H9 (cell line): Measurements from ENCODE around the gene COMP. TPM values are rescaled to one million over a fixed set of nuclear protein-coding genes. Genes with fewer than 3 reads are reported as not detected.

Source experiments
- DNase-seq: peaks from one replicate; pipeline ENCODE4 v3.0.0-alpha.2; 2017
- H2AFZ ChIP-seq: one replicate; pipeline ENCODE4 v1.6.1; 2013; ENCODE audit warnings: mild to moderate bottlenecking, low read length, control low read depth, moderate library complexity
- H2AK5ac ChIP-seq: 2 replicates; pipeline ENCODE4 v1.6.1; 2013; ENCODE audit warnings: low read length, control low read depth, mixed read lengths; ENCODE audit not compliant: insufficient read length
- H2BK120ac ChIP-seq: one replicate; pipeline ENCODE4 v1.6.1; 2013; ENCODE audit warnings: low read depth, mild to moderate bottlenecking, low read length, control low read depth, inconsistent platforms; ENCODE audit not compliant: poor library complexity, severe bottlenecking
- H2BK12ac ChIP-seq: 2 replicates; pipeline ENCODE4 v1.6.1; 2013; ENCODE audit warnings: low read length, control low read depth, mixed read lengths, low read depth; ENCODE audit not compliant: insufficient read length
- H2BK15ac ChIP-seq: 2 replicates; pipeline ENCODE4 v1.6.1; 2013; ENCODE audit warnings: low read depth, low read length, control low read depth
- H2BK20ac ChIP-seq: one replicate; pipeline ENCODE4 v1.6.1; 2013; ENCODE audit warnings: low read depth, mild to moderate bottlenecking, low read length, control low read depth, inconsistent platforms; ENCODE audit not compliant: poor library complexity, severe bottlenecking
- H2BK5ac ChIP-seq: 2 replicates; pipeline ENCODE4 v1.6.1; 2013; ENCODE audit warnings: low read length, control low read depth, mixed read lengths; ENCODE audit not compliant: insufficient read length
- H3K14ac ChIP-seq: 2 replicates; pipeline ENCODE4 v1.6.1; 2013; ENCODE audit warnings: low read length, control low read depth; ENCODE audit not compliant: insufficient read depth
- H3K18ac ChIP-seq: 2 replicates; pipeline ENCODE4 v1.6.1; 2013; ENCODE audit warnings: low read depth, mild to moderate bottlenecking, mixed read lengths, low read length, control low read depth; ENCODE audit not compliant: insufficient read length
- H3K23ac ChIP-seq: 2 replicates; pipeline ENCODE4 v1.6.1; 2013; ENCODE audit warnings: low read length, control low read depth, mixed read lengths, low read depth; ENCODE audit not compliant: insufficient read length
- H3K23me2 ChIP-seq: 2 replicates; pipeline ENCODE4 v1.6.1; 2013; ENCODE audit warnings: low read depth, mild to moderate bottlenecking, mixed read lengths, low read length, control low read depth; ENCODE audit not compliant: insufficient read length, poor library complexity, severe bottlenecking
- H3K27ac ChIP-seq: 2 replicates; pipeline ENCODE4 v1.5.1; 2013; ENCODE audit warnings: low read length, control low read depth, mixed read lengths, low read depth; ENCODE audit not compliant: insufficient read length
- H3K27me3 ChIP-seq: 2 replicates; pipeline ENCODE4 v1.6.1; 2013; ENCODE audit warnings: low read length, control low read depth, inconsistent platforms; ENCODE audit not compliant: insufficient read depth
- H3K4ac ChIP-seq: 2 replicates; pipeline ENCODE4 v1.6.1; 2013; ENCODE audit warnings: low read depth, mild to moderate bottlenecking, control low read depth, inconsistent platforms, low read length, moderate library complexity
- H3K4me1 ChIP-seq: 2 replicates; pipeline ENCODE4 v1.6.1; 2013; ENCODE audit warnings: low read length, control low read depth, inconsistent platforms; ENCODE audit not compliant: insufficient read depth
- H3K4me2 ChIP-seq: 2 replicates; pipeline ENCODE4 v1.6.1; 2013; ENCODE audit warnings: low read length, control low read depth, mixed read lengths; ENCODE audit not compliant: insufficient read length, insufficient read depth
- H3K56ac ChIP-seq: 2 replicates; pipeline ENCODE4 v1.6.1; 2013; ENCODE audit warnings: low read depth, mild to moderate bottlenecking, mixed read lengths, low read length, control low read depth; ENCODE audit not compliant: insufficient read length
- H3K79me1 ChIP-seq: 2 replicates; pipeline ENCODE4 v1.6.1; 2013; ENCODE audit warnings: low read depth, mild to moderate bottlenecking, moderate library complexity, low read length, control low read depth, inconsistent platforms; ENCODE audit not compliant: insufficient read depth, poor library complexity, severe bottlenecking
- H3K79me2 ChIP-seq: 2 replicates; pipeline ENCODE4 v1.6.1; 2013; ENCODE audit warnings: low read length, control low read depth, inconsistent platforms; ENCODE audit not compliant: insufficient read depth
- H3K9ac ChIP-seq: 2 replicates; pipeline ENCODE4 v1.6.1; 2013; ENCODE audit warnings: low read length, control low read depth, mixed read lengths; ENCODE audit not compliant: insufficient read length; ENCODE audit errors: extremely low read depth
- H3K9me3 ChIP-seq: one replicate; pipeline ENCODE4 v1.6.1; 2013; ENCODE audit warnings: low read depth, low read length, inconsistent platforms; ENCODE audit not compliant: control insufficient read depth
- H3T11ph ChIP-seq: one replicate; pipeline ENCODE4 v1.6.1; 2013; ENCODE audit warnings: mild to moderate bottlenecking, low read length, control low read depth, inconsistent platforms
- H4K20me1 ChIP-seq: one replicate; pipeline ENCODE4 v1.6.1; 2013; ENCODE audit not compliant: control insufficient read depth, insufficient read length, insufficient read depth
- H4K5ac ChIP-seq: 2 replicates; pipeline ENCODE4 v1.6.1; 2013; ENCODE audit warnings: low read depth, mild to moderate bottlenecking, mixed read lengths, low read length, control low read depth; ENCODE audit not compliant: insufficient read length
- H4K8ac ChIP-seq: replicated peaks from 2 replicates; pipeline ENCODE4 v1.6.1; 2013; ENCODE audit warnings: low read length, control low read depth, mixed read lengths, low read depth; ENCODE audit not compliant: insufficient read length
- H4K91ac ChIP-seq: 2 replicates; pipeline ENCODE4 v1.6.1; 2013; ENCODE audit warnings: low read depth, mild to moderate bottlenecking, moderate library complexity, mixed read lengths, low read length, control low read depth; ENCODE audit not compliant: insufficient read length
- H3K27ac Mint-ChIP-seq, 3 experiments: 2 replicates in 2 of 3; 3 replicates in 1 of 3; pipeline ENCODE4 v1.8.0; 2020 to 2021; ENCODE audit warnings: mixed read lengths in 3 of 3, mild to moderate bottlenecking in 1 of 3, moderate library complexity in 1 of 3
- H3K27me3 Mint-ChIP-seq: 2 replicates; pipeline ENCODE4 v1.8.0; 2021; ENCODE audit warnings: low read depth, mild to moderate bottlenecking, moderate library complexity, mixed read lengths
- H3K36me3 Mint-ChIP-seq, 3 experiments: 2 replicates in 2 of 3; 3 replicates in 1 of 3; pipeline ENCODE4 v1.8.0; 2020 to 2021; ENCODE audit warnings: low read depth in 3 of 3, mixed read lengths in 3 of 3; ENCODE audit not compliant: insufficient read depth in 1 of 3
- H3K4me1 Mint-ChIP-seq, 2 experiments: 2 replicates each; pipeline ENCODE4 v1.8.0; 2020; ENCODE audit warnings: mixed read lengths in 2 of 2
- H3K4me3 Mint-ChIP-seq, 2 experiments: 2 replicates in 1 of 2; 3 replicates in 1 of 2; pipeline ENCODE4 v1.8.0; 2020 to 2021; ENCODE audit warnings: mild to moderate bottlenecking in 2 of 2, mixed read lengths in 2 of 2, moderate library complexity in 1 of 2
- H3K9me3 Mint-ChIP-seq, 2 experiments: 2 replicates in 1 of 2; 3 replicates in 1 of 2; pipeline ENCODE4 v1.8.0; 2020; ENCODE audit warnings: mild to moderate bottlenecking in 2 of 2, mixed read lengths in 2 of 2, moderate library complexity in 1 of 2
- CTCF ChIP-seq: fragments of 200-600 bp; sonication (generic); conservative IDR thresholded peaks from 3 replicates; pipeline ENCODE4 v1.8.0; 2021; ENCODE audit warnings: antibody characterized with exemption, mild to moderate bottlenecking
- WGBS: extraction: QIAGEN DNeasy Blood & Tissue Kit; methylation state at CpG from one replicate; pipeline ENCODE4 v1.1.7; 2013; ENCODE audit warnings: missing lambda C conversion rate, low lambda C conversion rate, mixed read lengths; ENCODE audit not compliant: insufficient read length; ENCODE audit errors: extremely low coverage; 5-methylcytosine and 5-hydroxymethylcytosine counted together
- total RNA-seq: library from RNA; stranded (reverse); gene quantifications from 2 replicates; pipeline ENCODE4 v1.2.1, GENCODE V29; 2021

COMP gene
- total RNA-seq, 1 experiment from 2014 or later: 0.15 TPM

GRCh38 chr19:18772620-18773587 is 18.2 kb downstream of the COMP start:
- Histone ChIP-seq H4K8ac (no peak overlapping the region), H3K14ac (no peak overlapping the region; the same call in 1 of the 2 replicates), H2BK5ac (no peak overlapping the region), H3K79me2 (no peaks in the 10 kb centered on the region), H3K23ac (no peak overlapping the region), H3K9me3 (no peaks in the 10 kb centered on the region), H3K4ac (no peak overlapping the region), H2AK5ac (no peak overlapping the region), H4K5ac (no peak overlapping the region), H3K27me3 (peaks cover 50% of the 10 kb centered on the region; the same call in 1 of the 2 replicates), H2BK20ac (no peak overlapping the region), H3K79me1 (no peaks in the 10 kb centered on the region), H2BK15ac (no peak overlapping the region), H3T11ph (no peak overlapping the region), H2BK120ac (no peak overlapping the region), H3K23me2 (no peaks in the 10 kb centered on the region), H3K56ac (no peak overlapping the region), H3K18ac (no peak overlapping the region), H3K4me2 (no peak overlapping the region), H3K27ac (no peak overlapping the region), H4K91ac (no peak overlapping the region), H3K9ac (no peak overlapping the region), H4K20me1 (no peaks in the 10 kb centered on the region), H2AFZ (no peak overlapping the region), H3K4me1 (no peaks in the 10 kb centered on the region), H2BK12ac (no peak overlapping the region)
- Mint-ChIP-seq H3K36me3 (no peaks in the 10 kb centered on the region), H3K4me1 (peaks cover 4 to 6% of the 10 kb centered on the region in 2 experiments; a peak in 3 of 4 replicates), H3K27ac (no peak overlapping the region; a peak in 1 of 7 replicates), H3K27me3 (peaks cover 92% of the 10 kb centered on the region), H3K9me3 (no peaks in the 10 kb centered on the region), H3K4me3 (no peak overlapping the region)
- WGBS: no CpG with 5 or more reads among the region's 27 CpGs
- TF ChIP-seq CTCF: no peak
- no peak for DNase-seq
